H1 (cell line): ENCODE data around the gene ALOX5. TPM values are rescaled to one million over a fixed set of nuclear protein-coding genes. Genes with fewer than 3 reads are reported as not detected.

Experiments
- CTCF ChIA-PET: fragments of 300-600 bp; sonication (Branson Sonifier 250); formaldehyde crosslinking; loops from one replicate; lab custom pipeline; 2021; ENCODE audit not compliant: partially characterized antibody; lab: Charles Lee
- POLR2A ChIA-PET: fragments of 300-600 bp; sonication (Branson Sonifier 250); formaldehyde crosslinking; loops from one replicate; lab custom pipeline; 2021; ENCODE audit warnings: inconsistent platforms; ENCODE audit not compliant: partially characterized antibody; lab: Charles Lee
- DNase-seq, 2 experiments: peaks; one replicate each; pipeline versions ENCODE4 v3.0.0 to v3.0.0-alpha.2; 2010 to 2022; ENCODE audit warnings: low spot score in 2 of 2, low read depth in 1 of 2, mixed read lengths in 1 of 2
- FAIRE-seq: peaks from 2 replicates; lab custom pipeline; 2011; peaks lifted over from hg19 to GRCh38; lab: Jason Lieb, UNC
- H2AFZ ChIP-seq: 2 replicates; pipeline ENCODE4 v1.8.1; 2012; ENCODE audit warnings: low read length, inconsistent platforms
- H2AK5ac ChIP-seq: 2 replicates; pipeline ENCODE4 v1.6.1; 2013; ENCODE audit warnings: low read depth, low read length
- H2BK120ac ChIP-seq: replicated peaks from 2 replicates; pipeline ENCODE3; 2013; ENCODE audit warnings: low read depth, low read length, inconsistent platforms
- H2BK12ac ChIP-seq: 2 replicates; pipeline ENCODE4 v1.6.1; 2013; ENCODE audit warnings: low read depth, low read length
- H2BK15ac ChIP-seq: 2 replicates; pipeline ENCODE4 v1.6.1; 2013; ENCODE audit warnings: low read length
- H2BK20ac ChIP-seq: 2 replicates; pipeline ENCODE4 v1.6.1; 2013; ENCODE audit warnings: low read length
- H2BK5ac ChIP-seq: 2 replicates; pipeline ENCODE4 v1.6.1; 2013; ENCODE audit warnings: low read depth, low read length
- H3K14ac ChIP-seq: 2 replicates; pipeline ENCODE4 v1.6.1; 2013; ENCODE audit warnings: inconsistent platforms; ENCODE audit not compliant: insufficient read length
- H3K18ac ChIP-seq: 2 replicates; pipeline ENCODE4 v1.6.1; 2013; ENCODE audit warnings: low read length; ENCODE audit errors: extremely low read depth
- H3K23ac ChIP-seq: 2 replicates; pipeline ENCODE4 v1.6.1; 2013; ENCODE audit warnings: inconsistent platforms; ENCODE audit not compliant: insufficient read length
- H3K23me2 ChIP-seq: 2 replicates; pipeline ENCODE4 v1.6.1; 2013; ENCODE audit warnings: low read depth, low read length
- H3K27ac ChIP-seq: 2 replicates; pipeline ENCODE4 v1.6.1; 2011; ENCODE audit warnings: low read depth, low read length, inconsistent platforms
- H3K27me3 ChIP-seq, 4 experiments: replicated peaks in 1 of 4; 1 replicate in 1 of 4; 2 replicates in 3 of 4; pipeline versions ENCODE4 v1.6.1 to v1.8.1; 2011 to 2013; ENCODE audit warnings: low read length in 3 of 4, mild to moderate bottlenecking in 3 of 4, inconsistent platforms in 2 of 4, mixed read lengths in 2 of 4, moderate library complexity in 1 of 4; ENCODE audit not compliant: control insufficient read depth in 3 of 4, insufficient read depth in 3 of 4; ENCODE audit errors: extremely low read depth in 1 of 4
- H3K36me3 ChIP-seq, 4 experiments: 2 replicates each; pipeline versions ENCODE4 v1.6.1 to v1.8.1; 2011 to 2013; ENCODE audit warnings: mild to moderate bottlenecking in 4 of 4, low read length in 3 of 4, moderate library complexity in 2 of 4, control low read depth in 1 of 4, inconsistent platforms in 1 of 4; ENCODE audit not compliant: insufficient read depth in 4 of 4, control insufficient read depth in 2 of 4
- H3K4ac ChIP-seq: replicated peaks from 2 replicates; pipeline ENCODE3; 2013; ENCODE audit warnings: low read length, low read depth, mixed read lengths, inconsistent platforms; ENCODE audit not compliant: insufficient read length
- H3K4me1 ChIP-seq, 4 experiments: replicated peaks in 1 of 4; 1 replicate in 1 of 4; 2 replicates in 3 of 4; pipeline versions ENCODE4 v1.6.1 to v1.8.1; 2011 to 2013; ENCODE audit warnings: low read length in 3 of 4, inconsistent platforms in 2 of 4, mixed read lengths in 1 of 4; ENCODE audit not compliant: insufficient read depth in 4 of 4, control insufficient read depth in 3 of 4
- H3K4me2 ChIP-seq, 2 experiments: 2 replicates each; pipeline versions ENCODE4 v1.6.1 to v1.8.1; 2011 to 2013; ENCODE audit warnings: low read depth in 2 of 2, low read length in 2 of 2, control low read depth in 1 of 2, inconsistent platforms in 1 of 2, mild to moderate bottlenecking in 1 of 2; ENCODE audit not compliant: insufficient read depth in 1 of 2
- H3K4me3 ChIP-seq, 4 experiments: fragments of 200-600, 300-600 bp in 1 of 4; sonication (generic), shearing (Covaris generic), sonication (Bioruptor Twin) in 1 of 4; 2 replicates each; pipeline versions ENCODE4 v1.5.1 to v1.8.1; 2011 to 2016; ENCODE audit warnings: low read length in 4 of 4, low read depth in 3 of 4, control low read depth in 2 of 4, inconsistent platforms in 2 of 4, mild to moderate bottlenecking in 2 of 4, mixed read lengths in 1 of 4, moderate library complexity in 1 of 4; ENCODE audit not compliant: insufficient read depth in 2 of 4; ENCODE audit errors: extremely low read depth in 1 of 4
- H3K56ac ChIP-seq: replicated peaks from 2 replicates; pipeline ENCODE3; 2013; ENCODE audit warnings: low read depth, mild to moderate bottlenecking, mixed read lengths, low read length, inconsistent platforms; ENCODE audit not compliant: insufficient read length
- H3K79me1 ChIP-seq: 2 replicates; pipeline ENCODE4 v1.6.1; 2013; ENCODE audit warnings: low read depth, low read length, control low read depth
- H3K79me2 ChIP-seq, 2 experiments: 2 replicates each; pipeline versions ENCODE4 v1.6.1 to v1.8.1; 2012 to 2013; ENCODE audit warnings: low read length in 2 of 2, mild to moderate bottlenecking in 2 of 2, inconsistent platforms in 1 of 2; ENCODE audit not compliant: insufficient read depth in 2 of 2, control insufficient read depth in 1 of 2
- H3K9ac ChIP-seq, 4 experiments: replicated peaks in 1 of 4; 1 replicate in 1 of 4; 2 replicates in 3 of 4; pipeline versions ENCODE4 v1.6.1 to v1.8.1; 2011 to 2013; ENCODE audit warnings: low read depth in 3 of 4, low read length in 3 of 4, control low read depth in 2 of 4, mild to moderate bottlenecking in 2 of 4, moderate library complexity in 2 of 4, inconsistent platforms in 1 of 4; ENCODE audit errors: extremely low read depth in 1 of 4
- H3K9me3 ChIP-seq, 2 experiments: 2 replicates each; pipeline versions ENCODE4 v1.6.1 to v1.8.1; 2012 to 2013; ENCODE audit warnings: mild to moderate bottlenecking in 2 of 2, moderate library complexity in 2 of 2, control low read depth in 1 of 2, inconsistent platforms in 1 of 2, low read depth in 1 of 2, low read length in 1 of 2, mixed read lengths in 1 of 2; ENCODE audit not compliant: insufficient read depth in 2 of 2
- H4K20me1 ChIP-seq, 2 experiments: replicated peaks in 1 of 2; 2 replicates each; pipeline versions ENCODE3 to v1.8.1; 2011 to 2013; ENCODE audit warnings: inconsistent platforms in 2 of 2, low read length in 2 of 2, mild to moderate bottlenecking in 1 of 2; ENCODE audit not compliant: insufficient read depth in 2 of 2, control insufficient read depth in 1 of 2
- H4K5ac ChIP-seq: 2 replicates; pipeline ENCODE4 v1.6.1; 2013; ENCODE audit warnings: low read length, low read depth, mixed read lengths, inconsistent platforms; ENCODE audit not compliant: insufficient read length
- H4K8ac ChIP-seq: 2 replicates; pipeline ENCODE4 v1.8.0; 2013; ENCODE audit warnings: mild to moderate bottlenecking, moderate library complexity, low read length, inconsistent platforms; ENCODE audit not compliant: insufficient read depth; ENCODE audit errors: extremely low read depth
- H4K91ac ChIP-seq: replicated peaks from 2 replicates; pipeline ENCODE3; 2013; ENCODE audit warnings: low read length, mixed read lengths, inconsistent platforms; ENCODE audit not compliant: insufficient read length
- BRCA1 ChIP-seq: IDR thresholded peaks from 2 replicates; pipeline ENCODE4 v1.6.1; 2012; ENCODE audit warnings: low read depth, low read length, improper control_type of control experiment
- CBX8 ChIP-seq: fragments of 300-800, 300-1000 bp; sonication (generic); IDR thresholded peaks from 2 replicates; pipeline ENCODE4 v1.7.1; 2016; ENCODE audit warnings: low read depth, low read length, borderline replicate concordance
- CHD2 ChIP-seq: IDR thresholded peaks from 2 replicates; pipeline ENCODE4 v1.6.1; 2012; ENCODE audit warnings: low read length, improper control_type of control experiment
- CREB1 ChIP-seq: IDR thresholded peaks from 2 replicates; pipeline ENCODE4 v1.6.1; 2012; ENCODE audit warnings: inconsistent platforms
- EP300 ChIP-seq, 2 experiments: IDR thresholded peaks; 1 replicate in 1 of 2; 2 replicates in 1 of 2; pipeline ENCODE4 v1.6.1; 2011 to 2012; ENCODE audit warnings: low read depth in 2 of 2, low read length in 2 of 2, mild to moderate bottlenecking in 2 of 2, borderline replicate concordance in 1 of 2, inconsistent platforms in 1 of 2, moderate library complexity in 1 of 2
- EZH2 ChIP-seq: fragments of 200-600 bp; sonication (generic); IDR thresholded peaks from 2 replicates; pipeline ENCODE4 v1.7.1; 2012; ENCODE audit warnings: low read depth, mild to moderate bottlenecking, moderate library complexity, low read length, inconsistent platforms; ENCODE audit not compliant: severe bottlenecking
- MAX ChIP-seq: IDR thresholded peaks from 2 replicates; pipeline ENCODE4 v1.6.1; 2012; ENCODE audit warnings: inconsistent platforms
- NRF1 ChIP-seq: IDR thresholded peaks from 2 replicates; pipeline ENCODE4 v1.6.1; 2011; ENCODE audit warnings: mild to moderate bottlenecking, low read depth, low read length, improper control_type of control experiment
- PHF8 ChIP-seq: fragments of 200-600 bp; sonication (generic); conservative IDR thresholded peaks from 2 replicates; pipeline ENCODE4 v1.7.1; 2012; ENCODE audit warnings: low read depth, mild to moderate bottlenecking, inconsistent platforms, low read length, moderate library complexity
- POLR2A ChIP-seq, 2 experiments: IDR thresholded peaks; 1 replicate in 1 of 2; 2 replicates in 1 of 2; pipeline ENCODE4 v1.6.1; 2011; ENCODE audit warnings: low read depth in 2 of 2, low read length in 2 of 2, mild to moderate bottlenecking in 2 of 2; ENCODE audit errors: control extremely low read depth in 1 of 2
- RFX5 ChIP-seq: IDR thresholded peaks from 2 replicates; pipeline ENCODE4 v1.6.1; 2011; ENCODE audit warnings: low read depth, low read length, improper control_type of control experiment, borderline replicate concordance
- SIX5 ChIP-seq: IDR thresholded peaks from 2 replicates; pipeline ENCODE4 v1.6.1; 2011; ENCODE audit warnings: mild to moderate bottlenecking, low read depth, low read length
- SP1 ChIP-seq: IDR thresholded peaks from 2 replicates; pipeline ENCODE4 v1.6.1; 2011; ENCODE audit warnings: low read depth, low read length
- WGBS, 2 experiments: shearing (Covaris generic) in 1 of 2; methylation state at CpG; one replicate each; pipeline versions ENCODE4 v1.1.6 to v1.1.7; 2013 to 2015; ENCODE audit warnings: low lambda C conversion rate in 2 of 2, mixed read lengths in 2 of 2, inconsistent platforms in 1 of 2, low coverage in 1 of 2, missing lambda C conversion rate in 1 of 2; ENCODE audit not compliant: insufficient replicate concordance in 2 of 2, insufficient coverage in 1 of 2, insufficient read length in 1 of 2; ENCODE audit errors: extremely low coverage in 1 of 2, missing lambda C conversion rate in 1 of 2; 5-methylcytosine and 5-hydroxymethylcytosine counted together
- polyA plus RNA-seq, 7 experiments: library from polyadenylated mRNA; depleted of rRNA in 3 of 7; stranded (reverse) in 5 of 7; unstranded in 2 of 7; fragments of >200 nt in 5 of 7; fragments of 200-250 nt in 2 of 7; gene quantifications; 1 replicate in 5 of 7; 2 replicates in 1 of 7; 4 replicates in 1 of 7; pipeline versions ENCODE4 v1.2.1 to v1.2.3, GENCODE V29; 2011 to 2013; ENCODE audit warnings: missing spikeins in 2 of 7, mixed read lengths in 2 of 7
- total RNA-seq: library from RNA; stranded (reverse); fragmentation: NEBNext Ultra II Directional; extraction: Animal tissue kit (Norgen Biotek cat#: 25700); gene quantifications from 2 replicates; pipeline ENCODE4 v1.2.1, GENCODE V29; 2021

Gene ALOX5
- total and polyA plus RNA-seq, 2 of the 8 experiments (the other 6 are each of a cell fraction or from before 2014, with no cell fraction given): 1.6 to 3.8 TPM

DNA sequence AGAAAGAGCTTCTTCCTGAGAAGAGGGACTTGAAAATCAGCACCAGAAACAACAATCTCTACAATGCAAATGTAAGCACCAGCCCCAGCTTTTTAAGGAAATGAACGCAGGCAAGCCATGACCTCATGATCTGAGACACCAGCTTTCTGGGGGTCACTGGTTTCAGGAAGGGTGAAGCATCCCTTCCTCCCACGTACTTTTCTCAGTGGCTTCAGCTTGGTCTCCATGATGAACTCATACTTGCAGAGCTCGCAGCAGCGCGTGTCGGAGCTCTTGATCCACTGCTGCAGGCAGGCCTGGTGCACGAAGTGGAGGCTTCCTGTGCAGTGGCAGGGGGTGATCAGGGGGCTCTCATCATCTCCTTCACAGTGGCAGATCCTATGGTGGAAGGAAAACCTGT is 87.0 kb downstream of the ALOX5 start:
- POLR2A ChIA-PET: no interaction called here

More for the DNA sequence above, 87.0 kb downstream of the ALOX5 start:
- Histone ChIP-seq H3K36me3 (no peaks in the 10 kb centered on the region; a peak in 2 of 8 replicates), H2BK12ac (no peak overlapping the region), H3K23me2 (no peaks in the 10 kb centered on the region), H4K8ac (no peak overlapping the region), H3K9me3 (no peaks in the 10 kb centered on the region), H2BK15ac (no peak overlapping the region), H2AK5ac (no peak overlapping the region), H2AFZ (no peak overlapping the region), H3K23ac (no peak overlapping the region), H3K4me2 (no peak overlapping the region), H3K9ac (no peak overlapping the region), H3K79me2 (peaks cover 0 to 3% of the 10 kb centered on the region in 2 experiments; a peak in 1 of 4 replicates), H2BK120ac (no peak overlapping the region), H4K5ac (no peak overlapping the region), H3K27ac (no peak overlapping the region), H3K4me1 (no peaks in the 10 kb centered on the region; a peak in 2 of 7 replicates), H4K91ac (no peak overlapping the region), H2BK5ac (no peak overlapping the region), H3K18ac (no peak overlapping the region), H3K4me3 (no peak overlapping the region), H3K79me1 (no peaks in the 10 kb centered on the region; the same call in 1 of the 2 replicates), H3K14ac (no peak overlapping the region), H3K27me3 (no peaks in the 10 kb centered on the region), H3K4ac (no peak overlapping the region), H3K56ac (no peak overlapping the region), H2BK20ac (no peak overlapping the region), H4K20me1 (no peaks in the 10 kb centered on the region)
- DNase-seq: no peak
- TF ChIP-seq PHF8 (no peak), BRCA1 (no peak), CHD2 (no peak), EP300 (IDR thresholded peaks at IDR 0.05; ENCODE audit: borderline replicate concordance in 1 of 2, low read depth in 2 of 2, low read length in 2 of 2) (no peak), MAX (no peak), SP1 (no peak), RFX5 (no peak), POLR2A (IDR thresholded peaks at IDR 0.05; ENCODE audit: control extremely low read depth in 1 of 2, low read depth in 2 of 2, low read length in 2 of 2) (no peak), CREB1 (no peak), EZH2 (no peak), SIX5 (no peak), CBX8 (no peak), NRF1 (no peak)
- FAIRE-seq: no peak
- WGBS, 2 experiments: 94% methylated on average over 7 of the region's 7 CpGs; no CpG with 5 or more reads in 1 of the 2 experiments
- CTCF ChIA-PET: interaction anchor here (1.3 to 1.5 kb wide), 2 partner anchors 17 to 210 kb away, joined by 4 to 6 read pairs; no protein-coding TSS in a partner anchor
